Hindlimb muscle (tissue), 1 donor: Measurements from ENCODE around the gene KCNMB2. TPM values are rescaled to one million over a fixed set of nuclear protein-coding genes. Genes with fewer than 3 reads are reported as not detected.
"Not testable (repeated sequence)": the region's sequence is repeated elsewhere in the genome, so short reads cannot be mapped to it uniquely, and the experiment has no call there.

Experiments
- DNase-seq: peaks from one replicate; pipeline ENCODE4 v3.0.0-alpha.2; 2013
- polyA plus RNA-seq: library from polyadenylated mRNA; unstranded; fragments of 120-200 nt; gene quantifications from one replicate; pipeline ENCODE4 v1.2.1, GENCODE V29; 2013; ENCODE audit not compliant: insufficient read length

KCNMB2 gene
- 9.0 TPM for polyA plus RNA-seq

DNA sequence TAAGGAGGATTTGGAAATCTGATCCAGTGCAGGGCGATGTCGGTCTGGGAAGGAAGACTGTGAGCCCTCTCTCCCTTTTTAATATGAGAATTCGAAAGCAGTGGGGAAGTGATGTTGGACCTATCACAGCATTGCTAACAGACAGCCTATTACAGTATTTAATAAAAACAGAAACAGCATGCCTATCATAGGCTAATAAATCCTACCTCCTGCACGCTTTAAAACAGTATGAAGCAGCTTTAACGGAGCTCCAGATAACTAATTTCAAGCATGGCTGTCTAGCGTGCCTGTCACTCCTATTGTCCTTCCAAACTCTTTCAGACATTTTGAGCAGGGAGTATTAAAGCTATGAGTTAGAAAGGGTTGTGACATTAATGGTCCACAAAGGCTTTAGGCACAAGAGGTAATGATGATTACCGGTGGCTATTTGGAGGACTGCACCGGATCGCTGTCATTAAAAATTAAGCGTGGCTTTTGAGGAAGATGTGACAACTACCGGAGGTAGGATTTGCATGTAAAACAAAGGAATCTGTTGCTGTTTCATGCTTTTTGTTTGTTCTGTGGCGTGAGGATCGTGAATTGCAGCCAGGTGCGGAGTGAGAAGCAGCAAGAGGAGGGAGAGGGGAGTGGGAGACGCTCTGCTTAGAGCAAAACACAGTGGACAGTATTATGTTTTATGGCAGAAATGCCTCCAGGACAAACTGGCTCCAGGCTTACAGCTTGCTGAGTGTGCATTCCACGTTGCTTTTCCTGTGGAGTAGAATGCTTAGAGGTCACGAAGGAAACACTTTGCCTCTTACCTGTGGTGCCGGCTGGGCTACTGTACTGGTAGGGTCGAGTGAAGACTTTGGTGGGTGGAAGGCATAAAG lies at the start of gene KCNMB2:
Gene KCNMB2, plus strand, starts transcription at position 226 of the 869 bp plus-strand sequence.
- peak; percentile 77 for DNase-seq

DNA sequence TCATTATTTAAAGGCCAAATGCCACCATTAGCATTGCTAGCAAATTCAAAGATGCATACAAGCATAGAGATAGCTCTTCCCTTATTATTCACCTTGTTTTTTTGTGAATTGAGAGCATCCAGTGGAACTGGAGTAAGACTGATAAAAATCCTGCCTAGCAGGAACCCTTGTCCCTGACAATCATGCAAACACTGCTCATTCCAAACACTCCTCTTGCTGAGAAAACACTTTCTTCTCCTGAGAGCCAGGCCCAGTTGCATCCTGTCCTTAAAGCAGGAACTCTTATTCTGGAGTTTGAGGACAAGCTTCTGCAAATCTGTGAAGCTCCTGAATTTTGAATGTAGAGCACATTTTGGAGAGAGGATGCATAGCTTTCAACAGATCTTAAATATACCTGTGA lies 49.3 kb upstream of the KCNMB2 start:
- no peak for DNase-seq

- DNase-seq: no peak
Measured at GRCh38 chr3:178487752-178488151, 48.5 kb upstream of the KCNMB2 start.

DNA sequence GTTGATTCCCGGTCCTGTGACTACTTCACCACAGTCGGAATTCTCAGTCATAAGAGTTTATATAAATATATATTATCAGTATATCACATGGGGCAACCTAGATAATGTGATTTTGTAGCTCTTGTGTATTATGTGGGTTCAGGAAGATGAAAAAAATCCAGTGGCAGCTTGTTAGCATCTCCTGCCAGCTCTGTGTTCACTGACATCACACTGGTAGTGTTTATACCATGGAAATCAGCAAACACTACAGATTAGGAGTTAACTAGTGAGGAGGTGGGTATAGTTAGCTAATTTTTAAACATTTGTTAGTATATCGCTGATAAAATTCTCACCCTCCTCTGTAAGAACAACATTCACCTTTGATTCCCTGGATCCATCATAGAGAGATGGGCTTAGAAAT lies 44.5 kb upstream of the KCNMB2 start:
- DNase-seq: no peak

GRCh38 chr3:178492491-178492890 lies 43.7 kb upstream of the KCNMB2 start:
- DNase-seq: no peak

- no peak for DNase-seq
Measured at GRCh38 chr3:178494386-178494785, 41.9 kb upstream of the KCNMB2 start.

DNA sequence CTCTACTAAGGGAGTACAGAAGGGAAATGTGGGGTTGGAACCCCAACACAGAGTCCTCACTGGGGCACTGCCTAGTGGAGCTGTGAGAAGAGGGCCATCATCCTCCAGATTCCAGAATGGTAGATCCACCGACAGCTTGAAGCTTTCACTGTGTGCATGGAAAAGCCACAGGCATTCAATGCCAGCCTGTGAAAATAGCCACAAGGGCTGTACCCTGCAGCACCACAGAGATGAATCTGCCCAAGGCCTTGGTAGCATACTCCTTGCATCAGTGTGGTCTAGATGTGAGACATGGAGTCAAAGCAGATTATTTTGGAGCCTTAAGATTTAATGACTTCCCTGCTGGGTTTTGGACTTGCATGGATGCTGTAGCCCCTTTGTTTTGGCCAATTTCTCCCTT lies 39.3 kb upstream of the KCNMB2 start:
- no peak for DNase-seq

DNA sequence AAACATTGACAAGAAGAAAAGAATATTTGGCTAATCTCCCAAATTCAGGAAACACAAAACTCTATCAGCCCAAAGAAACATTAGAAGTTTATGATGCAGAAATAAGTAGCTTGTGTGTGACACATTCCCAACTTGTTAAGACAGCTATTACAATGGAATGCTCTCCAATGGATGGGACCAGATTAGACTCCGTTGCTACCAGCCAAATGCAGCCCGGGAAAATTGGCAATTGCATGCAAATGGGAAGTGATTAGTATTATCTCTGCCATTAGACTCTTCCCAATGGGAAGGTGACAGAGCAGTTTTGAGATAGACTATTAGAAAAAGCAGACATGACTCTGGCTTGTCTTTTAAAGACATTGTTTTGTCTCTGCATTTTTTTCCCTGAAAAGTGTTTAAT lies 37.4 kb upstream of the KCNMB2 start:
- DNase-seq: no peak

DNA sequence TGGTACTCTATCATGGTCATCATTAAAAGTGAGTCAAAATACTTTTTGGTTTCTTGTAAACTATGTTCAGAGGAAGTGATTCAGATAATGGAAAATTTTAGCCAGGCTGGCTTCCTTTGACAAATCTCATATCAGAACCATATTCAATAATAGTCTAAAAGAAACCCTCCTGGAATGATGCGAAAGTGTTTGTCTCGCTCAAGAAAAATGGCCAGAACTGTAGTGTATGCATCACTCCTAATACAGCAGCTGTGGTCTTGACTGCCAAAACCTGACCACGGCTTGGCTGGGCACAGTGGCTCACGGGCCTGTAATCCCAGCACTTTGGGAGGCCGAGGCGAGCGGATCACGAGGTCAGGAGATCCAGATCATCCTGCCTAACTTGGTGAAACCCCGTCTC lies 35.6 kb upstream of the KCNMB2 start:
- DNase-seq: no peak

- DNase-seq: no peak
Measured at GRCh38 chr3:178504128-178504527, 32.1 kb upstream of the KCNMB2 start.

- DNase-seq: no peak
Measured at GRCh38 chr3:178505832-178506231, 30.4 kb upstream of the KCNMB2 start.

GRCh38 chr3:178507507-178508442 lies 28.5 kb upstream of the KCNMB2 start:
- no peak for DNase-seq

- no peak for DNase-seq
Measured at GRCh38 chr3:178508443-178508825, 27.8 kb upstream of the KCNMB2 start.

- no peak for DNase-seq
Measured at GRCh38 chr3:178510496-178510895, 25.7 kb upstream of the KCNMB2 start.

- DNase-seq: no peak
Measured at GRCh38 chr3:178512647-178513046, 23.6 kb upstream of the KCNMB2 start.

GRCh38 chr3:178513546-178514380 lies 22.5 kb upstream of the KCNMB2 start:
- no peak for DNase-seq

DNA sequence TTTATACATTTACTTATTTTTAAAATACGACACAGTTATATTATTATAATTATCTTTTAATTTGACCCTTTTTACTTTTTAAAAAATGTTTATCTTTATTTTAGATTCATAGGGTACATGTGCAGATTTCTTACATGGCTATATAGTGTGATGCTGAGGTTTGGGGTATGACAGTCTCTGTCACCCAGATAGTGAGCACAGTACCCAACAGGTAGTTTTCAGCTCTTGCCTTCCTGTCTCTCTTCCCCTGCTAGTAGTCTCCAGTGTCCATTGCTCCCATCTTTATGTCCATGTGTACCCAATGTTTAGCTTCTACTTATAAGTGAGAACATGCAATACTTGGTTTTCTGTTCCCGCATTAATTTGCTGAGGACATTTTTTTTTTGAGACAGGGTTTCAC lies 21.8 kb upstream of the KCNMB2 start:
- DNase-seq: no peak

- DNase-seq: not testable (repeated sequence)
Measured at GRCh38 chr3:178515076-178515744, 21.0 kb upstream of the KCNMB2 start.

GRCh38 chr3:178517665-178518334 lies 18.4 kb upstream of the KCNMB2 start:
- no peak for DNase-seq

DNA sequence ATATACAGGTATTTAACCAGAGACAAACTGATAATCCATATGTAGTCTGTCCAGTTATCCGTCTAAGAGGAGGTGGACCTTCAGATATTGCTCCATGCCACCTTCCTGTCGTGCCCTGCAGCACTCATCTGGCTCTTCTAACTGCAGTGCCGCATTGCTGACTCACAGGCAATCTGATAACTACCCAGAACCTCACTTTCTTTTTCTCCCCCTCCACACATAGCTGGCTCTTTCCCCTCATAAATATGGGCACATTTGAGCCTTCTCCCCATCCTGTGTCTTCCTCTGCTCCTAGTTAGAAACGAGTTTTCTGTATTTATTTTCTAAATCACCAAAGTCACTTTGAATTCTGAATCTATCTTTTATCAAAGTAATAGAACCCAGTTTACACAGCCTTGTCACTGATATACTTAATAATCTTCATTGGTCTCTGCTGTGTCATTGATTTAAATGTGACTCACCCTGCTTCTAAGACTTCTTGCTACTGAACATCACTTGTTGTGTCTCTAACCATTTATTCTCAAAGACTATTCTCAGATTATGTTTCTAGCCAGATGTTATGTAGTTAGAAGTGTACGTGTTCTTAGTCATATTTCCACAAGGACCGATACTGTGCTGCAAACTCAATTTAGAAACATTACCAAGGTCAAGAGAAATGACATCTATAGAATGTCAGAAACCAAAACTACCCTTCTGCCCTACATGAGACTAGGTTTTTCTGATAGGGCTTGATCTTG lies 17.4 kb upstream of the KCNMB2 start:
- no peak for DNase-seq

DNA sequence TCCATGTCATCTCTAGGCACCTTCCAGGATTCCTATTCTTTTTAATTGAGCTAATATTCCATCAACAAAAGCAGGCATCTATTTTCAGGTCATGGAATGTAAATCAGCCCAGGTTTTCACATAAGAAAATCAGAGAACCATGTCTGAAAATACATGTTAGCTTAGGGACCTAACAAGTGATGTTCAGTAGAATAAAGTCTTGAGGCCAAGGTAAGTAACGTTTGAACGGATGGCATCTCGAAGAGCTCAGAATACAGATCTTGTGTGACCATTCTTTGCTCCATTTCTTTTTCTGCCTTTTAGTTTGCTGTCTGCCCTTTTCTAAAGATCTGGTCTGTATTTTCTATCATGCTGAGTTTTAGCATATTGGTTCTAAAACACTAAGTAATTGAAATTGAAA lies 16.5 kb upstream of the KCNMB2 start:
- DNase-seq: no peak
